Gastroesophageal sphincter (tissue), 3 donors: Measurements from ENCODE around the gene NR4A3.

Experiments
- EP300 ChIP-seq: sonication (generic); formaldehyde crosslinking; IDR thresholded peaks from one replicate; pipeline ENCODE4 v1.6.1; 2017; ENCODE audit warnings: antibody characterized with exemption, mild to moderate bottlenecking
- TF ChIP-seq, protein P1 (sequence below), 4 experiments: fragments of 200-600 bp in 2 of 4; fragments of 450-650 bp in 2 of 4; sonication (generic) in 1 of 4; IDR thresholded peaks; one replicate each; pipeline ENCODE4 v1.5.1; 2017 to 2019; ENCODE audit warnings: antibody characterized with exemption in 4 of 4, mild to moderate bottlenecking in 2 of 4, moderate library complexity in 2 of 4

DNA sequence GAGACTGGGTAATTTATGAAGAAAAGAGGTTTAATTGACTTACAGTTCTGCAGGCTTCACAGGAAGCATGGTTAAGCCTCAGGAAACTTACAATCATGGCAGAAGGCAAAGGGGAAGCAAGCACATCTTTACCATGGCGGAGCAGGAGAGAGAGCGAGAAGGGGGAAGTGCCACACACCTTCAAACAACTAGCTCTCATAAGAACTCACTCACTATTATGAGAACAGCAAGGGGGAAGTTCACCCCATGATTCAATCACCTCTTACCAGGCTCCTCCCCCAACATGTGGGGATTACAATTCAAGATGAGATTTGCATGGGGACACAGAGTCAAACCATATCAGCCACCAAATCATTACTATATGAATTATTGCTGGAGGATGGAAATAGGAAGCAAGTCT is 54.5 kb downstream of the NR4A3 start:
- TF ChIP-seq, protein P1, sequence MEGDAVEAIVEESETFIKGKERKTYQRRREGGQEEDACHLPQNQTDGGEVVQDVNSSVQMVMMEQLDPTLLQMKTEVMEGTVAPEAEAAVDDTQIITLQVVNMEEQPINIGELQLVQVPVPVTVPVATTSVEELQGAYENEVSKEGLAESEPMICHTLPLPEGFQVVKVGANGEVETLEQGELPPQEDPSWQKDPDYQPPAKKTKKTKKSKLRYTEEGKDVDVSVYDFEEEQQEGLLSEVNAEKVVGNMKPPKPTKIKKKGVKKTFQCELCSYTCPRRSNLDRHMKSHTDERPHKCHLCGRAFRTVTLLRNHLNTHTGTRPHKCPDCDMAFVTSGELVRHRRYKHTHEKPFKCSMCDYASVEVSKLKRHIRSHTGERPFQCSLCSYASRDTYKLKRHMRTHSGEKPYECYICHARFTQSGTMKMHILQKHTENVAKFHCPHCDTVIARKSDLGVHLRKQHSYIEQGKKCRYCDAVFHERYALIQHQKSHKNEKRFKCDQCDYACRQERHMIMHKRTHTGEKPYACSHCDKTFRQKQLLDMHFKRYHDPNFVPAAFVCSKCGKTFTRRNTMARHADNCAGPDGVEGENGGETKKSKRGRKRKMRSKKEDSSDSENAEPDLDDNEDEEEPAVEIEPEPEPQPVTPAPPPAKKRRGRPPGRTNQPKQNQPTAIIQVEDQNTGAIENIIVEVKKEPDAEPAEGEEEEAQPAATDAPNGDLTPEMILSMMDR (IDR thresholded peaks at IDR 0.05): no peak
- TF ChIP-seq EP300: no peak
